ENCODE measurements around the gene SORCS1. TPM values are rescaled to one million over a fixed set of nuclear protein-coding genes. Genes with fewer than 3 reads are reported as not detected.

Gene SORCS1
- total and polyA plus RNA-seq, 2 of the 8 experiments (the other 6 are each of a cell fraction or from before 2014, with no cell fraction given), result 4.1 to 4.6 TPM

- H3K4me3 ChIP-seq (ENCODE audit: extremely low read depth in 1 of 4, insufficient read depth in 2 of 4, low read depth in 3 of 4, low read length in 4 of 4), result peak overlapping the region; percentile 45 to 95 (median 72)
- H4K91ac ChIP-seq (replicated peaks; ENCODE audit: insufficient read length, low read length), result no peak overlapping the region
- H3K79me1 ChIP-seq (ENCODE audit: low read depth, low read length), result no peaks in the 10 kb centered on the region
- H4K5ac ChIP-seq (ENCODE audit: insufficient read length, low read depth, low read length), result no peak overlapping the region
- no peak overlapping the region for H3K56ac ChIP-seq (replicated peaks; ENCODE audit: insufficient read length, low read depth, low read length)
- POLR2A ChIA-PET (ENCODE audit: partially characterized antibody), result interaction anchor here (0.6 kb wide), 1 partner anchor 1225 kb away, joined by 3 read pairs; no protein-coding TSS in a partner anchor
- no peak overlapping the region for H2BK12ac ChIP-seq (ENCODE audit: low read depth, low read length)
- H3K23ac ChIP-seq (ENCODE audit: insufficient read length), result no peak overlapping the region
- no peak for FAIRE-seq
- H3K79me2 ChIP-seq (ENCODE audit: control insufficient read depth in 1 of 2, insufficient read depth in 2 of 2, low read length in 2 of 2), result no peaks in the 10 kb centered on the region
- no peak for DNase-seq (ENCODE audit: low read depth in 1 of 2, low spot score in 2 of 2)
- H2BK120ac ChIP-seq (replicated peaks; ENCODE audit: low read depth, low read length), result no peak overlapping the region
- peak overlapping the region; percentile 88 to 99 for H3K4me2 ChIP-seq (ENCODE audit: insufficient read depth in 1 of 2, low read depth in 2 of 2, low read length in 2 of 2)
- no peaks in the 10 kb centered on the region for H3K9me3 ChIP-seq (ENCODE audit: insufficient read depth in 2 of 2, low read depth in 1 of 2, low read length in 1 of 2)
- H3K18ac ChIP-seq (ENCODE audit: extremely low read depth, low read length), result 0 out of 2 replicates have a peak overlapping the region, but pooled peaks have one; percentile 6
- peak overlapping the region in 1 of 4 experiments; percentile 73; a peak in 1 of 7 replicates for H3K9ac ChIP-seq (replicated peaks in 1 of 4; ENCODE audit: extremely low read depth in 1 of 4, low read depth in 3 of 4, low read length in 3 of 4)
- no peak overlapping the region for H2AK5ac ChIP-seq (ENCODE audit: low read depth, low read length)
- H3K36me3 ChIP-seq (ENCODE audit: control insufficient read depth in 2 of 4, insufficient read depth in 4 of 4, low read length in 3 of 4), result no peaks in the 10 kb centered on the region
- peaks cover 10% of the 10 kb centered on the region for H3K23me2 ChIP-seq (ENCODE audit: low read depth, low read length)
- H3K4me1 ChIP-seq (replicated peaks in 1 of 4; ENCODE audit: control insufficient read depth in 3 of 4, insufficient read depth in 4 of 4, low read length in 3 of 4), result peaks cover 0 to 12% (median 5%) of the 10 kb centered on the region in 4 experiments; a peak in 3 of 7 replicates
- no peak overlapping the region for H3K14ac ChIP-seq (ENCODE audit: insufficient read length)
- peaks cover 3 to 17% (median 9%) of the 10 kb centered on the region in 4 experiments; a peak in 6 of 7 replicates for H3K27me3 ChIP-seq (replicated peaks in 1 of 4; ENCODE audit: control insufficient read depth in 3 of 4, extremely low read depth in 1 of 4, insufficient read depth in 3 of 4, low read length in 3 of 4)
- H3K27ac ChIP-seq (ENCODE audit: low read depth, low read length), result no peak overlapping the region
- no peak overlapping the region for H2BK15ac ChIP-seq (ENCODE audit: low read length)
- no peak overlapping the region for H4K8ac ChIP-seq (ENCODE audit: extremely low read depth, insufficient read depth, low read length)
- H2AFZ ChIP-seq (ENCODE audit: low read length), result peak overlapping the region; percentile 86; the same call in 1 of the 2 replicates
- H2BK5ac ChIP-seq (ENCODE audit: low read depth, low read length), result no peak overlapping the region
- H2BK20ac ChIP-seq (ENCODE audit: low read length), result no peak overlapping the region
- H3K4ac ChIP-seq (replicated peaks; ENCODE audit: insufficient read length, low read depth, low read length), result peak overlapping the region; percentile 4
- CTCF ChIA-PET (ENCODE audit: partially characterized antibody), result interaction anchor here (0.7 kb wide), 1 partner anchor 462 kb away, joined by 3 read pairs; no protein-coding TSS in a partner anchor
- TF ChIP-seq RNF2 (IDR thresholded peaks at IDR 0.05; ENCODE audit: borderline replicate concordance, low read depth, low read length, missing control alignments, poor library complexity, severe bottlenecking) (no peak), ATF2 (IDR thresholded peaks at IDR 0.05; ENCODE audit: low read length) (peak; percentile 64; the same call in 1 of the 2 replicates), PHF8 (conservative IDR thresholded peaks at IDR 0.05; ENCODE audit: low read depth, low read length) (0 out of 2 replicates have a peak, but pooled peaks have one; percentile 15), POU5F1 (IDR thresholded peaks at IDR 0.05; ENCODE audit: low read depth, low read length) (no peak), JUND (IDR thresholded peaks at IDR 0.05; ENCODE audit: low read length) (peak; percentile 39), SIRT6 (IDR thresholded peaks at IDR 0.05; ENCODE audit: low read length) (no peak)
- no peaks in the 10 kb centered on the region for H4K20me1 ChIP-seq (replicated peaks in 1 of 2; ENCODE audit: control insufficient read depth in 1 of 2, insufficient read depth in 2 of 2, low read length in 2 of 2)
- 3% methylated on average over 14 of the region's 14 CpGs; no CpG with 5 or more reads in 1 of the 2 experiments for WGBS, 2 experiments (ENCODE audit: extremely low coverage in 1 of 2, insufficient coverage in 1 of 2, insufficient read length in 1 of 2, insufficient replicate concordance in 2 of 2, low coverage in 1 of 2, low lambda C conversion rate in 2 of 2, missing lambda C conversion rate in 1 of 2)
Observed at GRCh38 chr10:107164992-107165391, 486 bp upstream of the SORCS1 start.
